Right lobe of liver (tissue), 4 donors: ENCODE results near the gene C10orf71.

Experiments used
- POLR2A ChIP-seq: fragments of 450-650 bp; IDR thresholded peaks from one replicate; pipeline ENCODE4 v1.6.1; 2017; ENCODE audit warnings: antibody characterized with exemption, mild to moderate bottlenecking
- TF ChIP-seq, protein P1 (sequence below), 4 donors: fragments of 200-600 bp in 3 of 4; fragments of 450-650 bp in 1 of 4; IDR thresholded peaks; one replicate each; pipeline versions ENCODE4 v1.5.1 to v1.8.0; 2016 to 2022; ENCODE audit warnings: antibody characterized with exemption in 4 of 4, mild to moderate bottlenecking in 2 of 4
- donor health status: DM: no; HTN: no; CAD: no.
- donor health status: DM: no; HTN: no; CAD: no.
- donor health status: DM: no; HTN: yes; CAD: no.

DNA sequence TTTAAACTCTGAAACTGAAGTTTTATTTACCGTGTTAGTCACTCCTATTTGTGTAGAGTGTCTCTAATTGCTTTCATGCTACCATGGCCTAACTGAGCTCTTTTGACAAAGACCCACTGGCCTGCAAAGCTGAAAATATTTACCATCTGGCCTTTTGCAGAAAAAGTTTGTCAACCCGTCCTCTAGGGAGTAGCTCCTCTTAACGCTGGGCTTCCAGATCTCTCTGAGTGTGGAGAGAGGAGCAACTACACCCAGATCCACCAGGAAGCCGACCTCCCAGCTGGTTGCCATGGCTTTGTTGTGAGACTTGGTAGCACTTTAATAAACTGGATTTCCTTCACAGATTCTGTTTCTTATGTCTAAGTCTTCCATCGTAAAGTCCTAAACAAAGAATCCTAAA, 4.2 kb upstream of the C10orf71 start:
- TF ChIP-seq, protein P1, sequence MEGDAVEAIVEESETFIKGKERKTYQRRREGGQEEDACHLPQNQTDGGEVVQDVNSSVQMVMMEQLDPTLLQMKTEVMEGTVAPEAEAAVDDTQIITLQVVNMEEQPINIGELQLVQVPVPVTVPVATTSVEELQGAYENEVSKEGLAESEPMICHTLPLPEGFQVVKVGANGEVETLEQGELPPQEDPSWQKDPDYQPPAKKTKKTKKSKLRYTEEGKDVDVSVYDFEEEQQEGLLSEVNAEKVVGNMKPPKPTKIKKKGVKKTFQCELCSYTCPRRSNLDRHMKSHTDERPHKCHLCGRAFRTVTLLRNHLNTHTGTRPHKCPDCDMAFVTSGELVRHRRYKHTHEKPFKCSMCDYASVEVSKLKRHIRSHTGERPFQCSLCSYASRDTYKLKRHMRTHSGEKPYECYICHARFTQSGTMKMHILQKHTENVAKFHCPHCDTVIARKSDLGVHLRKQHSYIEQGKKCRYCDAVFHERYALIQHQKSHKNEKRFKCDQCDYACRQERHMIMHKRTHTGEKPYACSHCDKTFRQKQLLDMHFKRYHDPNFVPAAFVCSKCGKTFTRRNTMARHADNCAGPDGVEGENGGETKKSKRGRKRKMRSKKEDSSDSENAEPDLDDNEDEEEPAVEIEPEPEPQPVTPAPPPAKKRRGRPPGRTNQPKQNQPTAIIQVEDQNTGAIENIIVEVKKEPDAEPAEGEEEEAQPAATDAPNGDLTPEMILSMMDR (IDR thresholded peaks at IDR 0.05): no peak
- TF ChIP-seq POLR2A: no peak
